C4-2B (cell line): ENCODE results near the gene TPGS1.

ENCODE experiments used
- H3K27ac ChIP-seq: fragments of 450-650 bp; 2 replicates; pipeline ENCODE4 v1.5.1; 2017
- CTCF ChIP-seq: fragments of 450-650 bp; conservative IDR thresholded peaks from 2 replicates; pipeline ENCODE4 v1.5.1; 2017; ENCODE audit warnings: mild to moderate bottlenecking
- ZFX ChIP-seq: fragments of 450-650 bp; IDR thresholded peaks from 2 replicates; pipeline ENCODE4 v1.6.1; 2017

The TPGS1 gene

GRCh38 chr19:547117-547516 is 39.8 kb downstream of the TPGS1 start:
- TF ChIP-seq ZFX (no peak), CTCF (no peak)
- H3K27ac ChIP-seq: no peak overlapping the region

GRCh38 chr19:547836-548720 is 40.8 kb downstream of the TPGS1 start:
- TF ChIP-seq ZFX (no peak), CTCF (no peak)
- H3K27ac ChIP-seq: no peak overlapping the region

- TF ChIP-seq ZFX (no peak), CTCF (no peak)
- no peak overlapping the region for H3K27ac ChIP-seq
Observed at GRCh38 chr19:548886-549830, 41.9 kb downstream of the TPGS1 start.

- no peak overlapping the region for H3K27ac ChIP-seq
- TF ChIP-seq CTCF: no peak
- TF ChIP-seq ZFX: no peak
Observed at GRCh38 chr19:554817-555216, 47.5 kb downstream of the TPGS1 start.

- no peak overlapping the region for H3K27ac ChIP-seq
- TF ChIP-seq ZFX (no peak), CTCF (no peak)
Observed at GRCh38 chr19:555474-555808, 48.1 kb downstream of the TPGS1 start.

- H3K27ac ChIP-seq: peak overlapping the region; percentile 5; the same call in 1 of the 2 replicates
- TF ChIP-seq CTCF: no peak
- no peak for TF ChIP-seq ZFX
Observed at GRCh38 chr19:556611-557382, 49.5 kb downstream of the TPGS1 start.
